K562 (cell line): ENCODE data around the gene FILIP1L. TPM values are rescaled to one million over a fixed set of nuclear protein-coding genes. Genes with fewer than 3 reads are reported as not detected.

Experiments
- ATAC-seq: fragments of 200-7000 bp; cut with Tn5 transposase; 3 replicates; pipeline ENCODE4 v1.9.1; 2020; ENCODE audit warnings: moderate library complexity
- BruUV-seq: library from RNA; stranded (reverse); fragments of 400-500 nt; replicated peaks from 2 replicates; lab custom pipeline; 2021; lab: Mats Ljungman, UMichigan
- CTCF ChIA-PET: fragments of 300-600 bp; formaldehyde crosslinking; extraction: SDS; loops from one replicate; lab custom pipeline; 2021; ENCODE audit warnings: low intra/inter-chr PET ratio; lab: Yijun Ruan, JAX
- POLR2A ChIA-PET: fragments of 300-600, 350-650 bp; sonication (Branson Sonifier 250); formaldehyde crosslinking; extraction: SDS; loops from one replicate; lab custom pipeline; 2021; ENCODE audit warnings: antibody characterized with exemption, inconsistent platforms; lab: Yijun Ruan, JAX
- DNase-seq, 4 experiments: peaks; one replicate each; pipeline versions ENCODE4 v3.0.0 to v3.0.0-alpha.2; 2011 to 2018; ENCODE audit warnings: low spot score in 3 of 4, mixed read lengths in 3 of 4; ENCODE audit errors: extremely low read depth in 1 of 4
- FAIRE-seq: peaks from 2 replicates; lab custom pipeline; 2011; peaks lifted over from hg19 to GRCh38; lab: Jason Lieb, UNC
- H2AFZ ChIP-seq: 2 replicates; pipeline ENCODE4 v1.6.0; 2011; ENCODE audit warnings: low read depth, low read length, control low read depth, inconsistent platforms
- H3K27ac ChIP-seq: fragments of 200-600 bp; 3 replicates; pipeline ENCODE4 v1.8.0; 2011; ENCODE audit warnings: low read depth, mild to moderate bottlenecking, control low read depth, inconsistent platforms, low read length, moderate library complexity, mixed read lengths; ENCODE audit errors: extremely low read depth
- H3K27me3 ChIP-seq, 2 experiments: fragments of 300-600 bp in 1 of 2; 2 replicates in 1 of 2; 3 replicates in 1 of 2; pipeline versions ENCODE4 v1.6.0 to v1.8.0; 2011; ENCODE audit warnings: inconsistent platforms in 2 of 2, low read length in 2 of 2, mild to moderate bottlenecking in 1 of 2, mixed read lengths in 1 of 2, moderate library complexity in 1 of 2; ENCODE audit not compliant: control insufficient read depth in 2 of 2, insufficient read depth in 2 of 2
- H3K36me3 ChIP-seq: fragments of 300-600 bp; 3 replicates; pipeline ENCODE4 v1.8.0; 2011; ENCODE audit warnings: mild to moderate bottlenecking, low read length, inconsistent platforms; ENCODE audit not compliant: control insufficient read depth, insufficient read depth
- H3K4me1 ChIP-seq, 2 experiments: fragments of 200-600 bp in 1 of 2; replicated peaks in 1 of 2; 2 replicates in 1 of 2; 3 replicates in 1 of 2; pipeline versions ENCODE4 v1.5.1 to v1.8.0; 2011; ENCODE audit warnings: inconsistent platforms in 2 of 2, low read length in 2 of 2, mild to moderate bottlenecking in 1 of 2, mixed read lengths in 1 of 2, moderate library complexity in 1 of 2; ENCODE audit not compliant: control insufficient read depth in 2 of 2, insufficient read depth in 2 of 2
- H3K4me2 ChIP-seq: 2 replicates; pipeline ENCODE4 v1.6.1; 2011; ENCODE audit warnings: low read length, control low read depth, inconsistent platforms, mixed read lengths; ENCODE audit not compliant: insufficient read depth
- H3K4me3 ChIP-seq: fragments of 200-600 bp; sonication (generic), shearing (Covaris generic); 2 replicates; pipeline ENCODE4 v1.5.1; 2016; ENCODE audit warnings: control low read depth, inconsistent platforms
- H3K79me2 ChIP-seq: fragments of 200-600 bp; 3 replicates; pipeline ENCODE4 v1.8.0; 2011; ENCODE audit warnings: low read length, inconsistent platforms; ENCODE audit not compliant: control insufficient read depth, insufficient read depth
- H3K9ac ChIP-seq, 2 experiments: 2 replicates each; pipeline versions ENCODE4 v1.6.0 to v1.6.1; 2011; ENCODE audit warnings: low read depth in 2 of 2, low read length in 2 of 2, control low read depth in 1 of 2, inconsistent platforms in 1 of 2, mild to moderate bottlenecking in 1 of 2, mixed read lengths in 1 of 2; ENCODE audit not compliant: insufficient read depth in 1 of 2
- H3K9me1 ChIP-seq: one replicate; pipeline ENCODE4 v1.6.0; 2011; ENCODE audit warnings: inconsistent platforms, mild to moderate bottlenecking, low read length, moderate library complexity; ENCODE audit not compliant: control insufficient read depth, insufficient read depth
- H3K9me3 ChIP-seq: replicated peaks from 2 replicates; pipeline ENCODE4 v1.5.1; 2011; ENCODE audit warnings: low read depth, low read length, inconsistent platforms; ENCODE audit not compliant: control insufficient read depth, insufficient read depth
- H4K20me1 ChIP-seq: replicated peaks from 2 replicates; pipeline ENCODE4 v1.6.1; 2011; ENCODE audit warnings: low read length, inconsistent platforms, mixed read lengths; ENCODE audit not compliant: control insufficient read depth, insufficient read depth
- CCAR2 ChIP-seq: fragments of 200-400 bp; formaldehyde crosslinking; IDR thresholded peaks from 2 replicates; pipeline ENCODE4 v1.6.1; 2017; ENCODE audit warnings: mild to moderate bottlenecking, low read depth, low read length
- CHD1 ChIP-seq: fragments of 200-600 bp; sonication (generic); IDR thresholded peaks from one replicate; pipeline ENCODE4 v1.6.1; 2012; ENCODE audit warnings: mild to moderate bottlenecking, moderate library complexity, low read length, inconsistent platforms
- ESRRA ChIP-seq: fragments of 450-650 bp; IDR thresholded peaks from 2 replicates; pipeline ENCODE4 v1.6.1; 2014; ENCODE audit warnings: low read depth, mild to moderate bottlenecking, moderate library complexity, borderline replicate concordance
- FIP1L1 ChIP-seq: fragments of 200-400 bp; formaldehyde crosslinking; IDR thresholded peaks from 2 replicates; pipeline ENCODE4 v1.6.1; 2018; ENCODE audit warnings: mild to moderate bottlenecking, low read depth, low read length; ENCODE audit not compliant: poor library complexity, severe bottlenecking
- MAX ChIP-seq: sonication (generic); formaldehyde crosslinking; IDR thresholded peaks from 2 replicates; pipeline ENCODE4 v1.9.0; 2022; ENCODE audit warnings: mild to moderate bottlenecking, missing genetic modification reagents
- MEIS2 ChIP-seq: fragments of 450-650 bp; IDR thresholded peaks from 2 replicates; pipeline ENCODE4 v1.6.1; 2014; ENCODE audit warnings: mild to moderate bottlenecking; ENCODE audit not compliant: partially characterized antibody
- USF1 ChIP-seq: sonication (generic); formaldehyde crosslinking; IDR thresholded peaks from 2 replicates; pipeline ENCODE4 v1.9.0; 2022; ENCODE audit warnings: mild to moderate bottlenecking, missing genetic modification reagents
- ZBTB9 ChIP-seq: fragments of 450-650 bp; formaldehyde crosslinking; IDR thresholded peaks from 2 replicates; pipeline ENCODE4 v1.4.0; 2020; ENCODE audit warnings: mild to moderate bottlenecking, moderate library complexity
- ZNF609 ChIP-seq: sonication (generic); formaldehyde crosslinking; IDR thresholded peaks from 2 replicates; pipeline ENCODE4 v1.8.1; 2023; ENCODE audit warnings: missing genetic modification reagents, mild to moderate bottlenecking, borderline replicate concordance
- WGBS: fragments of 100-300 bp; shearing (Covaris generic); methylation state at CpG from one replicate; pipeline ENCODE4 v1.1.6; 2016; ENCODE audit warnings: low coverage, mixed read lengths; ENCODE audit not compliant: insufficient coverage; ENCODE audit errors: missing lambda C conversion rate; 5-methylcytosine and 5-hydroxymethylcytosine counted together
- in situ Hi-C: fragments of 300-500 bp; cut with MboI; formaldehyde crosslinking; loops from 4 replicates; pipeline ENCODE4 v1.15.0; 2018; ENCODE audit warnings: inconsistent platforms, mixed read lengths
- intact Hi-C: fragments of 100-400 bp; cut with micrococcal nuclease; formaldehyde crosslinking; loops from 2 replicates; pipeline ENCODE4 v1.14.2; 2022
- polyA plus RNA-seq, 8 experiments: library from polyadenylated mRNA; depleted of rRNA in 4 of 8; stranded (reverse) in 5 of 8; unstranded in 3 of 8; fragments of >200 nt; fragmentation: Nextera tagmentation in 2 of 8; fragmentation: Illumina TruSeq in 1 of 8; extraction: Ambion mirVana in 2 of 8; extraction: Trizol in 1 of 8; gene quantifications; 2 replicates each; pipeline versions ENCODE4 v1.2.1 to v1.2.3, GENCODE V29; 2011 to 2014; ENCODE audit warnings: inconsistent platforms in 1 of 8, missing spikeins in 1 of 8
- total RNA-seq, 7 experiments: library from RNA; depleted of rRNA in 6 of 7; stranded (reverse); fragments of >200 nt in 6 of 7; fragmentation: Illumina TruSeq in 2 of 7; extraction: Trizol in 2 of 7; gene quantifications; 2 replicates each; pipeline versions ENCODE4 v1.2.1 to v1.2.3, GENCODE V29; 2011 to 2021; ENCODE audit warnings: low replicate concordance in 1 of 7

Gene FILIP1L
- total and polyA plus RNA-seq, 9 of the 15 experiments (the other 6 are each of a cell fraction or from before 2014, with no cell fraction given), result 0.50 to 2.1 (median 1.1) TPM

GRCh38 chr3:99875929-99876841 is 238.1 kb downstream of the FILIP1L start:
- Histone ChIP-seq H3K36me3 (peaks cover 6% of the 10 kb centered on the region; the same call in 1 of the 3 replicates), H3K4me1 (peaks cover 10 to 28% of the 10 kb centered on the region in 2 experiments; a peak in 4 of 5 replicates), H3K9ac (peak overlapping the region; percentile 87 to 94), H4K20me1 (no peaks in the 10 kb centered on the region), H3K4me3 (peak overlapping the region; percentile 54), H3K9me3 (no peaks in the 10 kb centered on the region), H2AFZ (peak overlapping the region; percentile 85), H3K4me2 (peak overlapping the region; percentile 80), H3K27ac (peak overlapping the region; percentile 90), H3K9me1 (no peaks in the 10 kb centered on the region), H3K79me2 (peaks cover 76% of the 10 kb centered on the region), H3K27me3 (no peaks in the 10 kb centered on the region)
- in situ Hi-C loops (no loop called here), intact Hi-C loops (no loop called here)
- 0% methylated on average over 16 of the region's 63 CpGs for WGBS
- ChIA-PET CTCF (no interaction called here), POLR2A (interaction anchor here (0.6 to 1.2 kb wide), 4 partner anchors 10 to 1603 kb away, joined by 3 to 5 read pairs (median 4); no protein-coding TSS in a partner anchor)
- DNase-seq (peak; percentile 63 to 83 (median 68)), ATAC-seq (peak; percentile 93), FAIRE-seq (no peak)
- TSS peak; percentile 80 for BruUV-seq
- TF ChIP-seq ZBTB9 (no peak), CHD1 (no peak), USF1 (CRISPR knock-in tag) (no peak), FIP1L1 (no peak), ESRRA (no peak), MAX (CRISPR knock-in tag) (peak; percentile 67), CCAR2 (no peak), ZNF609 (CRISPR knock-in tag) (no peak), MEIS2 (peak; percentile 72)
